Measurements from ENCODE around the gene FRMD5.

DNA sequence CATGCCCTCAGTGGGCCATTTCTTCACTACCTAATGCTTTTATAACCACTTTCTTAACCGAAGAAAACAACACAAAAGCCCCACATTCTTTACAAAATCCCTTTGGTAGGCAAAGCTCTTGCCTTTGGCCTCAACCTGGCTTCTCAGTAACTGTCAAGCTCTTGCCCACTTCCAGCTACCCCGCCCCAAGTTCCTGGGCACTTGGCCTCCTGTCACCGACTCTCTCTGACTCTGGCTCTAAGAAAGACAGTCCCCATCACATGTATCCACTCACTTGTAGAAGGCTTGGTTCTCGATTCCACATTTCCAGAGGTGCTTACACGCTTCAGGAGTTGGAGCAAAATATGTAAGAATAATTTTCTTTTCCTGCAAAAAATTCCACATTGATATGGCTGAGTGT is 307.2 kb downstream of the FRMD5 start:
- TF ChIP-seq, protein P1, sequence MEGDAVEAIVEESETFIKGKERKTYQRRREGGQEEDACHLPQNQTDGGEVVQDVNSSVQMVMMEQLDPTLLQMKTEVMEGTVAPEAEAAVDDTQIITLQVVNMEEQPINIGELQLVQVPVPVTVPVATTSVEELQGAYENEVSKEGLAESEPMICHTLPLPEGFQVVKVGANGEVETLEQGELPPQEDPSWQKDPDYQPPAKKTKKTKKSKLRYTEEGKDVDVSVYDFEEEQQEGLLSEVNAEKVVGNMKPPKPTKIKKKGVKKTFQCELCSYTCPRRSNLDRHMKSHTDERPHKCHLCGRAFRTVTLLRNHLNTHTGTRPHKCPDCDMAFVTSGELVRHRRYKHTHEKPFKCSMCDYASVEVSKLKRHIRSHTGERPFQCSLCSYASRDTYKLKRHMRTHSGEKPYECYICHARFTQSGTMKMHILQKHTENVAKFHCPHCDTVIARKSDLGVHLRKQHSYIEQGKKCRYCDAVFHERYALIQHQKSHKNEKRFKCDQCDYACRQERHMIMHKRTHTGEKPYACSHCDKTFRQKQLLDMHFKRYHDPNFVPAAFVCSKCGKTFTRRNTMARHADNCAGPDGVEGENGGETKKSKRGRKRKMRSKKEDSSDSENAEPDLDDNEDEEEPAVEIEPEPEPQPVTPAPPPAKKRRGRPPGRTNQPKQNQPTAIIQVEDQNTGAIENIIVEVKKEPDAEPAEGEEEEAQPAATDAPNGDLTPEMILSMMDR (IDR thresholded peaks at IDR 0.05), result no peak
- no peak for TF ChIP-seq ZFX (IDR thresholded peaks at IDR 0.05; ENCODE audit: borderline replicate concordance)
